Raji (cell line): ENCODE measurements around the gene TBC1D9B.

Experiments
- POLR2A ChIP-seq: IDR thresholded peaks from 2 replicates; pipeline ENCODE4 v1.6.1; 2011; ENCODE audit warnings: low read depth, low read length, control low read depth; ENCODE audit not compliant: insufficient read depth

The TBC1D9B gene

DNA sequence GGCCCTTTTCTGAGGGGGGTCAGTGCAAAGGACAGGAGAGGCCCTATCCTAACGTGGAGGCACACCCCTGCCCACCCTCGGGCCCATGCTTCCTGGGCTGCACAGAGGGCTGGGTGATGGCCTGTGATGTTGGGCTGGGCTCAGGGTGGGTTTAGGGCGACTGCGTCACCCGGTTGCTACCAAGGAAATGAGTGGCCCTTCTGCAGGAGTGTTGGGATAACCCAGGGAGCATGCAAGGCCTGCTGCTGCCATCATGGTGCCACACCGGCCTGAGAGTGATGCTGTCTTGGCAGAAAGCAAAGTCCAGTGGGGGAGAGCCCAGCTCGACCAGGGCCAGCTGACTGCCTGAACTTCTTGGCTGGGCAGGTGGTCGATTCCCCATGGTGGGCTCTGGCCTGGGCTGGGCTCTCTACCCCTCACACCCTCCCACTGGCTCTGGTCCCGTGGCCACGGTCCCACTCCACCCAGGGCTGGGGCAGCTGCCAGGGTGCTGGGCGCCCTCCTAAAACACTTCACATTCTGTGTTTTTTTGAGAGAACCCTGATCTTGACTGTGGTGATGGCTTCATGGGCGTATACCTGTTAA is 27.5 kb downstream of the TBC1D9B start:
- TF ChIP-seq POLR2A = no peak

GRCh38 chr5:179879690-179880010 is 28.0 kb downstream of the TBC1D9B start:
- no peak for TF ChIP-seq POLR2A

- no peak for TF ChIP-seq POLR2A
These were observed 28.6 kb downstream of the TBC1D9B start for GRCh38 chr5:179879003-179879689.

DNA sequence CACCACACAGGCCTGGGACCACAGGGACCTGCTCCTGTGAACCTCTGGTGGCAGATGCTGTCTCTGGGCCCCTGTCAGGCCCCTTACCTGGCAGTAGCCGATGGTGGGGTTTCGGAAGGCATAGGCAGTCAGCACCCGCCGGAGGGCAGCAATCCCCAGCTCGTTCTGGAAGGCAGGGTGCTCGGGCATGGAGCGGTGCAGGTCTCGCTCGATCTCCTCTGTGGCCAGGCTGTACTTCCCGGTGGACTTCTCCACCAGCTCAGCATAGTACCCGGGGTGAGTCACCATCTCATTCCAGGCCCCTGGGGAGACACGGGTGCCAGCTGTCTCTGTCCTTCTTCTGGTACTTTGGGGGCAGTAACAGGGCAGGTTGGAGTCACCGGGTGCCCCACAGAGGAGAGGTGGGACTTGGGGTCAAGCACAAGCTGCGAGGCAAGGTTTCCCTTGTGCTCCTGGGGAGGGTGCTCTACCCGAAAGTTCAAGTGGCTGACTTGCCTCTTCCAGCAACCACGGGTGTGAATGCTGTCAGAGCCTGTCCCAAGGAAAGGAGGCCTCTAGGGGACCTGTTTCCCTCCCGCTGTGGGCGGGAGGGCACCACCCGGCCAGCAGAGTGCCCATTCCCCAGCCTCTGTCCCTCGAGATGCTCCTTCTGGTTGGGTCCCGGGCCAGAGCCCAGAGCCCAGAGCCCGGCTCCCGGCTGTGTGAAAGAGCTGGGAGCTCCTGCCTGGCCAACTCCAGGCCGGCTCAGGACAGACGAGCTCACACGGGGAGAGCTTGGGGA is 29.3 kb downstream of the TBC1D9B start:
- no peak for TF ChIP-seq POLR2A

- TF ChIP-seq POLR2A = no peak
These were observed 31.1 kb downstream of the TBC1D9B start for GRCh38 chr5:179876610-179876952.

- TF ChIP-seq POLR2A = no peak
These were observed 31.7 kb downstream of the TBC1D9B start for GRCh38 chr5:179875741-179876609.

- no peak for TF ChIP-seq POLR2A
These were observed 33.0 kb downstream of the TBC1D9B start for GRCh38 chr5:179874536-179875292.

- TF ChIP-seq POLR2A = no peak
These were observed 33.6 kb downstream of the TBC1D9B start for GRCh38 chr5:179874136-179874535.

GRCh38 chr5:179873588-179874110 is 34.0 kb downstream of the TBC1D9B start:
- no peak for TF ChIP-seq POLR2A

DNA sequence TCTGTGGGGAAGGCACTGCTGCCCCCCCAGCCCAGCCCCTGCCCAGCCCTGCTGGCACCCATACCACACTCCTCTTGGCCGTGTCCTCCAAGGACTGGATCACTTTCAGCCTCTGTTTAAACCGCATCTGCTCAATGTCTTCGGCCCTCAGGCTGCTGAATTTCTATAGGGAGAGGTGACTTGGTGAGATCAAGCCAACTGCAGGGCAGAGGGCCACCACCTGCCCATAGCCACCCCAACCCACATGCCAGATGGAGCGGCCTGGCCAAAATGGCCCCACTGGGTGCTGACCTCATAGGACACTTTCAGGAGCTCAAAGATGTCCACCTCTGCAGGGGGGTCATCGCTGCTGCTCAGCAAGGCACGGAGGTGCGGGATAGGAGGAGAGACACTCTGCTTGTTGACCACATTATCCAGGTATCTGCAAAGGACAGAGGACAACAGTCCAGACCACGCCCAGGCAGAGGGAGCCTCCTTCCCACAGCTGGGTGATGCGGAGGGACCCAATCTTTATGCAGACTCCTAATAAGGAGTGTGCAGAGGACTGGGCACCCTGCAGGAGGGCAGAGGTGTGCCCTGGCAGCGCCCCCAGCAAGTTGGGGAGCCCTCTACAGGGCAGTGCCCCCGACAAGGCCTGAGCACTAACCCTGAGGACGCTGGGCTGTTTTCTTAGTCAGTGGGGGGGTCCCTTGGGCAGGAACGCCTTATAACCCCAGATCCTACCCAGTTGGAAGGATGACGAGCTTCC is 34.7 kb downstream of the TBC1D9B start:
- no peak for TF ChIP-seq POLR2A

DNA sequence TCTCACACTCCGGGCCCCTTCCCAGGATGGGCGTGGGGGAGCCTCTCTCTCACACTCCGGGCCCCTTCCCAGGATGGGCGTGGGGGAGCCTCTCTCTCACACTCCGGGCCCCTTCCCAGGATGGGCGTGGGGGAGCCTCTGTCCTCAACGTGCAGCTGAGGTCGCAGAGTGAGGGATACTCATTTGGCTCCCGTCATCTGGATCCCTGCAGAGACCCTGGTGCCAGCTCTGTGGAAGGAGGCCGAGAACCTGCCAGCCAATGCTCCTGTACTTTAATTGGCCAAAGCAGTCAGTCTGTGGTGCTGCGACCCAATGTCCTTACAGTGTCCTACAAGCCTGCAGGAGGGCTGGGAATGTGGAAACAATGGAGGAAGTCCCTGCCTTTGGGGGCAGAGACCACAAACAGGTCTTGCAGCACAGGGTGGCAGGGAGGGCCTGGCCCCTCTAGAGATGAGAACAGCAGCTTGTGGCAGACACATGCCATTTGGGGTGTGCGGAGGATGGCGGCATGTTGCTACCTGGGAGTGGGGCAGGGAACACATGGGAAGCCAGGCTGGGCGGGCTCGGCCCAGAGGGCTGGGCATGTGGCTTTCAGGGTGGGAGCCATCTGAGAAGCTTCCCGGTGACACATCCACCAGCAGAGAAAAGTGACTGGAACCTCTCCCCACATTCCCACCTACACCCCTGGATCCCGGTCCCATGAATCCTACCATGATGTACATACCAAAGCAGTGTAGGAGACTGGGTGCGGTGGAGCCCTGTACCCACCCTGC is 35.5 kb downstream of the TBC1D9B start:
- no peak for TF ChIP-seq POLR2A

DNA sequence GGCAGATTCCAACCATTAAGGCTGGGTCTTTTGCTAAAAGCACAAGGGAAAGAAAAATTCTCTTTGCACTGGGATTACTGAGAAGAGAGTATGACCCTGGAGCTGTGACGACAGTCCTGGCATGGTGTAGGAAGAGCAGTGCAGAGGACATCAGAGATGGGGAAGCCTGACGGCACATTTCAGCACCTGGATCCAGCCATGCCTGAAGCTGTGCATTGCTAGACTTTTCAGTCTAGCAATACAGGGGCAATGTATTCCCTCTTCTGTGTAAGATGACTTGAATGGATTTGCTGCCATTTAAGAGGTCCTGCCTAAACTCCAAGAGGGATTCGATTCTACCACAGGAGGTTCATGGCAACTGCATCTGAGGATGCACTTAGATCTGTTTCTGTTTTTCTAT is 36.7 kb downstream of the TBC1D9B start:
- TF ChIP-seq POLR2A = no peak

DNA sequence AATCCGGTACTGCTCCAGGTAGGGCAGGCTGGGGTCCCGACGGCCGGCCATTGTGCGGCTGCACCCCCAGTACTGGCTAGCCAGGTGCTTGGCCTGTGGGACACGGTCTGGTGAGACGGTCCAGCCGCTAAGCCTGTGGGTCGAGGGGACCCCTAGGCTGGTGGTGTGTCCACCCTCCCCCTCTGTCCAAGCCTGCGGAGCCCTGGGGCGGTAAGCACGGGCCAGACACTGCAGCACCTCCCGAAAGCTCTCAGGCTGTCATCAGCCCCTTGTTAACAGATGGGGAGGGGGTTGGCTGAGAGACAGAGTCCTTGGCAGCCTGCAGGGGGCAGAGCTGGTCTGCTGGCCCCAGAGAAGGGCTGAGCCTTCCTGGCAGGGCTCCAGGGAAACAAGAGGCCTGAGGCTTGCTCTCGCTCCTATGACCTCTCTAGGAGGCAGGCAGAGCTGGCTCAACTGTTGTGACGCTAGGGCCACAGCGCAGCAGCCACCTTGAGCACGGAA is 37.2 kb downstream of the TBC1D9B start:
- no peak for TF ChIP-seq POLR2A
